Calu3 (cell line): ENCODE measurements around the gene HOXB13. TPM values are rescaled to one million over a fixed set of nuclear protein-coding genes. Genes with fewer than 3 reads are reported as not detected.
"Not testable (repeated sequence)": the region's sequence is repeated elsewhere in the genome, so short reads cannot be mapped to it uniquely, and the experiment has no call there.

Experiments used
- BruUV-seq: library from RNA; stranded (reverse); fragments of 400-500 nt; replicated peaks from 2 replicates; lab custom pipeline; 2021; lab: Mats Ljungman, UMichigan
- CTCF ChIA-PET: fragments of 300-600 bp; sonication (Branson Sonifier 250); formaldehyde crosslinking; loops from one replicate; lab custom pipeline; 2022; ENCODE audit warnings: antibody characterized with exemption; lab: Charles Lee
- DNase-seq: peaks from one replicate; pipeline ENCODE4 v3.0.0; 2022
- H3K27ac Mint-ChIP-seq: one replicate; pipeline ENCODE4 v1.8.0; 2022; ENCODE audit warnings: mixed read lengths; ENCODE audit not compliant: unreplicated experiment
- H3K27me3 Mint-ChIP-seq: one replicate; pipeline ENCODE4 v1.8.0; 2022; ENCODE audit warnings: mixed read lengths; ENCODE audit not compliant: unreplicated experiment
- H3K36me3 Mint-ChIP-seq: one replicate; pipeline ENCODE4 v1.8.0; 2022; ENCODE audit warnings: mild to moderate bottlenecking, moderate library complexity, mixed read lengths; ENCODE audit not compliant: insufficient read depth, unreplicated experiment
- H3K4me1 Mint-ChIP-seq: one replicate; pipeline ENCODE4 v1.8.0; 2022; ENCODE audit warnings: mild to moderate bottlenecking, low read depth, mixed read lengths; ENCODE audit not compliant: unreplicated experiment
- H3K4me3 Mint-ChIP-seq: one replicate; pipeline ENCODE4 v1.8.0; 2022; ENCODE audit warnings: mild to moderate bottlenecking, low read depth, moderate library complexity, mixed read lengths; ENCODE audit not compliant: unreplicated experiment
- H3K9me3 Mint-ChIP-seq: one replicate; pipeline ENCODE4 v1.8.0; 2022; ENCODE audit warnings: low read depth, mixed read lengths; ENCODE audit not compliant: unreplicated experiment
- CTCF ChIP-seq: fragments of 200-600 bp; IDR thresholded peaks from one replicate; pipeline ENCODE4 v1.8.0; 2022; ENCODE audit warnings: antibody characterized with exemption; ENCODE audit not compliant: unreplicated experiment
- intact Hi-C: fragments of 100-400 bp; cut with micrococcal nuclease; formaldehyde crosslinking; loops from one replicate; pipeline ENCODE4 v1.10.0; 2022; ENCODE audit not compliant: unreplicated experiment
- total RNA-seq: library from RNA; stranded (reverse); gene quantifications from 2 replicates; pipeline ENCODE4 v1.2.3, GENCODE V29; 2022

The HOXB13 gene
- total RNA-seq, 1 experiment from 2014 or later = 1.1 TPM

GRCh38 chr17:48718761-48719641 is 9.5 kb downstream of the HOXB13 start:
- no TSS peak for BruUV-seq
- H3K27me3 Mint-ChIP-seq = peaks cover 6% of the 10 kb centered on the region
- H3K4me1 Mint-ChIP-seq = peaks cover 5% of the 10 kb centered on the region
- no peak for DNase-seq
- TF ChIP-seq CTCF = no peak
- CTCF ChIA-PET = interaction anchor here (0.8 to 0.9 kb wide), 2 partner anchors 32 to 160 kb away, joined by 3 read pairs; no protein-coding TSS in a partner anchor
- no peaks in the 10 kb centered on the region for H3K36me3 Mint-ChIP-seq
- no peaks in the 10 kb centered on the region for H3K9me3 Mint-ChIP-seq
- no peak overlapping the region for H3K4me3 Mint-ChIP-seq
- intact Hi-C loops = no loop called here
- H3K27ac Mint-ChIP-seq = no peak overlapping the region

- no peak for DNase-seq
- H3K27ac Mint-ChIP-seq = no peak overlapping the region
Observed at GRCh38 chr17:48718227-48718760, 10.3 kb downstream of the HOXB13 start.

GRCh38 chr17:48717367-48718226 is 11.0 kb downstream of the HOXB13 start:
- CTCF ChIA-PET = interaction anchor here (0.6 to 0.7 kb wide), 3 partner anchors 51 to 196 kb away, joined by 3 to 5 read pairs (median 3); no protein-coding TSS in a partner anchor
- DNase-seq = no peak
- no peaks in the 10 kb centered on the region for H3K9me3 Mint-ChIP-seq
- intact Hi-C loops = no loop called here
- TF ChIP-seq CTCF = no peak
- H3K27me3 Mint-ChIP-seq = peaks cover 7% of the 10 kb centered on the region
- no peaks in the 10 kb centered on the region for H3K36me3 Mint-ChIP-seq
- H3K4me3 Mint-ChIP-seq = no peak overlapping the region
- no TSS peak for BruUV-seq
- H3K4me1 Mint-ChIP-seq = no peaks in the 10 kb centered on the region
- H3K27ac Mint-ChIP-seq = no peak overlapping the region

More at GRCh38 chr17:48718227-48718760, 10.3 kb downstream of the HOXB13 start:
- CTCF ChIA-PET = interaction anchor here (0.6 to 0.7 kb wide), 2 partner anchors 184 to 197 kb away, joined by 3 to 5 read pairs; no protein-coding TSS in a partner anchor
- H3K27me3 Mint-ChIP-seq = peaks cover under 1% of the 10 kb centered on the region
- H3K4me3 Mint-ChIP-seq = no peak overlapping the region
- H3K4me1 Mint-ChIP-seq = no peaks in the 10 kb centered on the region
- intact Hi-C loops = no loop called here
- H3K9me3 Mint-ChIP-seq = no peaks in the 10 kb centered on the region
- no peaks in the 10 kb centered on the region for H3K36me3 Mint-ChIP-seq
- BruUV-seq = no TSS peak
- no peak for TF ChIP-seq CTCF

- DNase-seq, BruUV-seq, intact Hi-C loops, H3K9me3 Mint-ChIP-seq, H3K4me3 Mint-ChIP-seq, H3K36me3 Mint-ChIP-seq, H3K27ac Mint-ChIP-seq, H3K4me1 Mint-ChIP-seq: not testable (repeated sequence)
- peaks cover 13% of the 10 kb centered on the region for H3K27me3 Mint-ChIP-seq
- CTCF ChIA-PET = interaction anchor here (0.7 to 0.8 kb wide), 2 partner anchors 38 to 550 kb away, joined by 3 read pairs; no protein-coding TSS in a partner anchor
Observed at GRCh38 chr17:48716549-48716948, 12.0 kb downstream of the HOXB13 start.
